ENCODE measurements around the gene P4HA2.
"Not testable (repeated sequence)": the region's sequence is repeated elsewhere in the genome, so short reads cannot be mapped to it uniquely, and the experiment has no call there.

P4HA2 gene

GRCh38 chr5:132179405-132179804 is 48.2 kb downstream of the P4HA2 start:
- peaks cover 4% of the 10 kb centered on the region for H3K4me1 ChIP-seq (ENCODE audit: control insufficient read depth, insufficient read depth, low read length)
- H3K27me3 ChIP-seq (ENCODE audit: control insufficient read depth, insufficient read depth, low read length, poor library complexity, severe bottlenecking) = no peaks in the 10 kb centered on the region
- H3K9me3 ChIP-seq (ENCODE audit: control insufficient read depth, low read length) = no peaks in the 10 kb centered on the region
- WGBS, 2 experiments = 88 to 89% methylated on average over 3 of the region's 3 CpGs
- H3K36me3 ChIP-seq (ENCODE audit: control insufficient read depth, insufficient read depth, low read length) = no peaks in the 10 kb centered on the region
- no peak overlapping the region for H3K4me3 ChIP-seq (ENCODE audit: insufficient read depth, low read depth, low read length)
- no peak overlapping the region for H3K27ac ChIP-seq (ENCODE audit: insufficient read depth, low read depth, low read length, poor library complexity, severe bottlenecking)

GRCh38 chr5:132177691-132178149 is 49.9 kb downstream of the P4HA2 start:
- H3K9me3 ChIP-seq (ENCODE audit: control insufficient read depth, low read length) = no peaks in the 10 kb centered on the region
- no peaks in the 10 kb centered on the region for H3K27me3 ChIP-seq (ENCODE audit: control insufficient read depth, insufficient read depth, low read length, poor library complexity, severe bottlenecking)
- H3K4me1 ChIP-seq (ENCODE audit: control insufficient read depth, insufficient read depth, low read length) = peaks cover 4% of the 10 kb centered on the region
- 86 to 89% methylated on average over 6 of the region's 6 CpGs for WGBS, 2 experiments
- no peaks in the 10 kb centered on the region for H3K36me3 ChIP-seq (ENCODE audit: control insufficient read depth, insufficient read depth, low read length)
- H3K27ac ChIP-seq (ENCODE audit: insufficient read depth, low read depth, low read length, poor library complexity, severe bottlenecking) = no peak overlapping the region
- H3K4me3 ChIP-seq (ENCODE audit: insufficient read depth, low read depth, low read length) = no peak overlapping the region

- no peaks in the 10 kb centered on the region for H3K27me3 ChIP-seq (ENCODE audit: control insufficient read depth, insufficient read depth, low read length, poor library complexity, severe bottlenecking)
- H3K4me1 ChIP-seq (ENCODE audit: control insufficient read depth, insufficient read depth, low read length) = peaks cover 4% of the 10 kb centered on the region
- H3K9me3 ChIP-seq (ENCODE audit: control insufficient read depth, low read length) = no peaks in the 10 kb centered on the region
- WGBS, 2 experiments = 79 to 80% methylated on average over 3 of the region's 3 CpGs
- H3K4me3 ChIP-seq (ENCODE audit: insufficient read depth, low read depth, low read length) = no peak overlapping the region
- no peak overlapping the region for H3K27ac ChIP-seq (ENCODE audit: insufficient read depth, low read depth, low read length, poor library complexity, severe bottlenecking)
- no peaks in the 10 kb centered on the region for H3K36me3 ChIP-seq (ENCODE audit: control insufficient read depth, insufficient read depth, low read length)
Measured at GRCh38 chr5:132176987-132177386, 50.7 kb downstream of the P4HA2 start.

- 66 to 69% methylated on average over 6 of the region's 6 CpGs for whole genome bisulfite sequencing, 2 experiments
- Histone ChIP-seq H3K9me3 (ENCODE audit: control insufficient read depth, low read length) (no peaks in the 10 kb centered on the region), H3K4me3 (ENCODE audit: insufficient read depth, low read depth, low read length) (no peak overlapping the region)
Measured at GRCh38 chr5:132176521-132176945, 51.1 kb downstream of the P4HA2 start.

GRCh38 chr5:132162945-132163344 is 64.7 kb downstream of the P4HA2 start:
- H3K4me3 ChIP-seq (ENCODE audit: insufficient read depth, low read depth, low read length) = no peak overlapping the region
- no peaks in the 10 kb centered on the region for H3K27me3 ChIP-seq (ENCODE audit: control insufficient read depth, insufficient read depth, low read length, poor library complexity, severe bottlenecking)
- H3K9me3 ChIP-seq (ENCODE audit: control insufficient read depth, low read length) = no peaks in the 10 kb centered on the region
- no peak overlapping the region for H3K27ac ChIP-seq (ENCODE audit: insufficient read depth, low read depth, low read length, poor library complexity, severe bottlenecking)
- no CpG with 5 or more reads among the region's 1 CpG for WGBS, 2 experiments
- no peaks in the 10 kb centered on the region for H3K36me3 ChIP-seq (ENCODE audit: control insufficient read depth, insufficient read depth, low read length)
- H3K4me1 ChIP-seq (ENCODE audit: control insufficient read depth, insufficient read depth, low read length) = no peaks in the 10 kb centered on the region

More at GRCh38 chr5:132176521-132176945, 51.1 kb downstream of the P4HA2 start:
- Histone ChIP-seq H3K27ac (ENCODE audit: insufficient read depth, low read depth, low read length, poor library complexity, severe bottlenecking) (no peak overlapping the region), H3K27me3 (ENCODE audit: control insufficient read depth, insufficient read depth, low read length, poor library complexity, severe bottlenecking) (no peaks in the 10 kb centered on the region), H3K4me1 (ENCODE audit: control insufficient read depth, insufficient read depth, low read length) (peaks cover 4% of the 10 kb centered on the region), H3K36me3 (ENCODE audit: control insufficient read depth, insufficient read depth, low read length) (no peaks in the 10 kb centered on the region)

GRCh38 chr5:132161574-132162326 is 65.9 kb downstream of the P4HA2 start:
- 100% methylated on average over 1 of the region's 5 CpGs; no CpG with 5 or more reads in 1 of the 2 experiments for WGBS, 2 experiments
- not testable (repeated sequence) for H3K27me3 ChIP-seq (ENCODE audit: control insufficient read depth, insufficient read depth, low read length, poor library complexity, severe bottlenecking); H3K4me3 ChIP-seq (ENCODE audit: insufficient read depth, low read depth, low read length); H3K4me1 ChIP-seq (ENCODE audit: control insufficient read depth, insufficient read depth, low read length); H3K27ac ChIP-seq (ENCODE audit: insufficient read depth, low read depth, low read length, poor library complexity, severe bottlenecking); H3K36me3 ChIP-seq (ENCODE audit: control insufficient read depth, insufficient read depth, low read length); H3K9me3 ChIP-seq (ENCODE audit: control insufficient read depth, low read length)

- H3K4me1 ChIP-seq (ENCODE audit: control insufficient read depth, insufficient read depth, low read length) = no peaks in the 10 kb centered on the region
- no peak overlapping the region for H3K27ac ChIP-seq (ENCODE audit: insufficient read depth, low read depth, low read length, poor library complexity, severe bottlenecking)
- H3K9me3 ChIP-seq (ENCODE audit: control insufficient read depth, low read length) = no peaks in the 10 kb centered on the region
- WGBS, 2 experiments = 93% methylated on average over 4 of the region's 4 CpGs
- no peak overlapping the region for H3K4me3 ChIP-seq (ENCODE audit: insufficient read depth, low read depth, low read length)
- no peaks in the 10 kb centered on the region for H3K36me3 ChIP-seq (ENCODE audit: control insufficient read depth, insufficient read depth, low read length)
- H3K27me3 ChIP-seq (ENCODE audit: control insufficient read depth, insufficient read depth, low read length, poor library complexity, severe bottlenecking) = no peaks in the 10 kb centered on the region
Measured at GRCh38 chr5:132156413-132156812, 71.2 kb downstream of the P4HA2 start.

GRCh38 chr5:132150565-132150964 is 77.1 kb downstream of the P4HA2 start:
- H3K27ac ChIP-seq (ENCODE audit: insufficient read depth, low read depth, low read length, poor library complexity, severe bottlenecking) = no peak overlapping the region
- no peaks in the 10 kb centered on the region for H3K36me3 ChIP-seq (ENCODE audit: control insufficient read depth, insufficient read depth, low read length)
- no peaks in the 10 kb centered on the region for H3K27me3 ChIP-seq (ENCODE audit: control insufficient read depth, insufficient read depth, low read length, poor library complexity, severe bottlenecking)
- H3K9me3 ChIP-seq (ENCODE audit: control insufficient read depth, low read length) = no peaks in the 10 kb centered on the region
- WGBS, 2 experiments = 79 to 100% methylated on average over 2 of the region's 2 CpGs
- H3K4me3 ChIP-seq (ENCODE audit: insufficient read depth, low read depth, low read length) = no peak overlapping the region
- H3K4me1 ChIP-seq (ENCODE audit: control insufficient read depth, insufficient read depth, low read length) = no peaks in the 10 kb centered on the region

- H3K27ac ChIP-seq (ENCODE audit: insufficient read depth, low read depth, low read length, poor library complexity, severe bottlenecking) = no peak overlapping the region
- no peaks in the 10 kb centered on the region for H3K9me3 ChIP-seq (ENCODE audit: control insufficient read depth, low read length)
- 88% methylated on average over 3 of the region's 3 CpGs for WGBS, 2 experiments
- no peak overlapping the region for H3K4me3 ChIP-seq (ENCODE audit: insufficient read depth, low read depth, low read length)
- no peaks in the 10 kb centered on the region for H3K36me3 ChIP-seq (ENCODE audit: control insufficient read depth, insufficient read depth, low read length)
- H3K4me1 ChIP-seq (ENCODE audit: control insufficient read depth, insufficient read depth, low read length) = no peaks in the 10 kb centered on the region
- H3K27me3 ChIP-seq (ENCODE audit: control insufficient read depth, insufficient read depth, low read length, poor library complexity, severe bottlenecking) = no peaks in the 10 kb centered on the region
Measured at GRCh38 chr5:132147663-132148062, 80.0 kb downstream of the P4HA2 start.

- H3K27me3 ChIP-seq (ENCODE audit: control insufficient read depth, insufficient read depth, low read length, poor library complexity, severe bottlenecking); H3K36me3 ChIP-seq (ENCODE audit: control insufficient read depth, insufficient read depth, low read length); H3K4me1 ChIP-seq (ENCODE audit: control insufficient read depth, insufficient read depth, low read length); H3K27ac ChIP-seq (ENCODE audit: insufficient read depth, low read depth, low read length, poor library complexity, severe bottlenecking); H3K9me3 ChIP-seq (ENCODE audit: control insufficient read depth, low read length); H3K4me3 ChIP-seq (ENCODE audit: insufficient read depth, low read depth, low read length): not testable (repeated sequence)
- WGBS, 2 experiments = 94 to 100% methylated on average over 2 of the region's 3 CpGs
Measured at GRCh38 chr5:132145326-132145725, 82.3 kb downstream of the P4HA2 start.

Measured in ectodermal cell (in vitro differentiated cells).